Peyer's patch (tissue), 4 donors: ENCODE data around the gene SPATS2.

Experiments
- CTCF ChIP-seq, 6 experiments: fragments of 450-650 bp in 4 of 6; fragments of 200-600 bp in 2 of 6; sonication (generic) in 1 of 6; IDR thresholded peaks; one replicate each; pipeline ENCODE4 v1.5.1; 2017 to 2019; ENCODE audit warnings: antibody characterized with exemption in 6 of 6, mild to moderate bottlenecking in 3 of 6, moderate library complexity in 1 of 6
- POLR2A ChIP-seq, 2 donors: fragments of 450-650 bp; IDR thresholded peaks; one replicate each; pipeline ENCODE4 v1.5.1; 2017; ENCODE audit warnings: antibody characterized with exemption in 2 of 2, mild to moderate bottlenecking in 2 of 2, moderate library complexity in 2 of 2

- TF ChIP-seq POLR2A (IDR thresholded peaks at IDR 0.05), result no peak
- TF ChIP-seq CTCF (IDR thresholded peaks at IDR 0.05), result no peak
Observed at GRCh38 chr12:49455501-49455900, 88.2 kb downstream of the SPATS2 start.
